SIG-M5 treated with dmso at 0.1 percent for 504 hours (cell line): ENCODE data around the gene TMEM94.
"Not testable (repeated sequence)": the region's sequence is repeated elsewhere in the genome, so short reads cannot be mapped to it uniquely, and the experiment has no call there.

Source experiments
- DNase-seq: peaks from one replicate; lab custom pipeline; 2025; ENCODE audit not compliant: unreplicated experiment; lab: John Stamatoyannopoulos, UW

Gene TMEM94

DNA sequence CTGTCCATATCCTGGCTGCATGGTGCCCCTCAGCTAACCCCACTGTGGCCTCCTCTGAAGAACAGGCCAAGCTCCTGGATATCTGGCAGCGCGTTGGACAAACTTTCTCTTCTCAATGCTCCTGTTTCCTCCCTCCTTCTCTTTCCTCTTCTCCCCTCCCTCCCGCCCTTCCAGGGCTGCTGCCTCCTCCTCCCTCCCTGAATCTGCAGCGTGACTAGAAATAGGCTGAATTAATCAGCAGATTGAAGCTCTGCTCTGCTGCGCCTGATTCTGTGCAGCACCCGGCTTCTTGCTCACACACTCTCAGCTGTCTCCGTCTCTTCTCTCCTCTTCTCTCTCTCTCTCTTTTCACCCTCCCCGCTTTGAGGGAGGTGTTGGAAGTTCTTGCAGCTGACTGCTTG lies 19.8 kb downstream of the TMEM94 start:
- DNase-seq, result no peak

DNA sequence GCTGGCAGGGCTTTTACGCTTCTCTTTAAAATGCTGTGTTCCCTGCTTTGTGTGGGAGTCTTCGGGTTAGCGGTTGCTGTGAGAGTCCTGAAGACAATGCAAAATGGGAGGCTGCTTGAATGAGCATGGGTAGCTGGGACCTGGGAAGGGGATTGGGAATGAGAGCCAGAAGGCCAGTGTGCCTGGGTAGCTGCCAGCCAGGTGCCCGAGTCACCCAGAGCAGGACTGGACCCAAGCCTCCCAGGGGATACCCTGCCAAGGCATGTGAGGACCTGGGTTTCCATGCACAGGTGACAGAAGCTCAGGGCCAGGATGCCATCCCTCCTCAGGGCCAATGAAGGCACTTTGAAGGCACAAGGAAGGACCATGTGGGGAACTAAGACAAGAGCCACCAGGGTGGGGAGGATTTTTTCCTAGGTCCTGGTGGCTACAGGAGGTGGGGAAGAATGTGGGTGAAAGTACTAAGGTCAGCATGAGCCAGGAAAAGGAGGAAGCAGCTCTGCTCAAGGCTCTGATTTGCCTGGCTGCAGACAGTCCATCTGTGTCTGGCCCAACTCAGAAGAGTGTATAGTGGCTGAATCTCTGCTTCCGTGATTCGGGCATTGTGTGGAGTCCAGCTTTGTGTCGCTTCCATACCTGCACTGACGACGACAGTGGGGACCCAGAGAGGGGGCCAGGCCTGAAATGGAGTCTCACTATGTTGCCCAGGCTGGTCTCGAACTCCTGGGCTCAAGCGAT lies 20.5 kb downstream of the TMEM94 start:
- no peak for DNase-seq

DNA sequence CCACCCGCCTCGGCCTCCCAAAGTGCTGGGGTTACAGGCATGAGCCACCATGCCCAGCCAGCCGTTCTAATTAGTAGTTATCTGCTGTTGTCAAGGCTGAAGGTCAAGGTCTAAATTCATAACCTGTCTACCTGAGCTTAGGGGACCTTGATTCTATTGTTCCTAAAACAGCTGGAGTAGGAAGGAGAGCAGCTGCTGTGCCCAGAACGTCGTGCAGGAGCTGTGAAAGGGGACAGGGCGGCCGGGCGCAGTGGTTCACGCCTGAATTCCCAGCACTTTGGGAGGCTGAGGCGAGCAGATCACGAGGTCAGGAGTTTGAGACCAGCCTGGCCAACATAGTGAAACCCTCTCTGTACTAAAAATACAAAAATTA lies 21.0 kb downstream of the TMEM94 start:
- not testable (repeated sequence) for DNase-seq

DNA sequence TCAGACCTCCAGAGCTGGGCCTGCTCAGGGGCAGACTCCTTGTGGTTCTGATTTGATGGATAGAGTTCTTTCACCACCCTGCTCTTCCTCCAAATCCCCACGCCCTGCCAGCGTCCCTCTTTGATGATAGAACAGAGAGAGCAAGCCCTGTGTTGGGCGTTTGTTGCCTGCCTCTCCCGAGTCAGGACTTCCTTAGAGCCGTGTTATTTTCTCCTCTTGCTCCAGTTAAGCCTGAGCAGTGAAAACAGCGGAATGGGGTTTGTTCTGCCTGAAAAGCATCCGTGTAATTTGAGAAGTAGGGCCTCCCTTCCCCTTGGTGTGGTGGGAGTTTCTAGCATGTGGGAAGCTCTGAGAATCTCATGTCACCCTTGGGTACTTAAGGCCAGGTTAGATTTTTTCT lies 22.1 kb downstream of the TMEM94 start:
- DNase-seq, result no peak

DNA sequence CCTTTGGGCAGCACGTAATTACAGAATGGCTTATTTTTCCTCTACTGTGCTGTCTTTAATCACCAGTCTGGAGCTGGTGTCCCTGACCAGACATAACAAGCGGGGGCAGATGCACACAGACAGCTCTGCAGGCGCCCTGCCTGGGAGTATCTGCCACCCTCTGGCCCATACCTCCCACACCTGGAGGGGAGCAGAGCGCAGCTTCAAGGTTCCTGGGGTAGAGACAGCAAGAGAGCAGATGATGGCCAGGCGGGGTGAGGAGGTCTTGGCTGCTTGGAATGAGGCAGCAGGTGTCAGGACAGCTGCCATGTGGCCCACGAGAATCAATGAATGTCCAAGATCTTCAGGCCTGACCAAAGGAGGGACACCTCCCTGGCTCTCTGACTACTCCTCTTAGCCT lies 23.8 kb downstream of the TMEM94 start:
- DNase-seq, result no peak

DNA sequence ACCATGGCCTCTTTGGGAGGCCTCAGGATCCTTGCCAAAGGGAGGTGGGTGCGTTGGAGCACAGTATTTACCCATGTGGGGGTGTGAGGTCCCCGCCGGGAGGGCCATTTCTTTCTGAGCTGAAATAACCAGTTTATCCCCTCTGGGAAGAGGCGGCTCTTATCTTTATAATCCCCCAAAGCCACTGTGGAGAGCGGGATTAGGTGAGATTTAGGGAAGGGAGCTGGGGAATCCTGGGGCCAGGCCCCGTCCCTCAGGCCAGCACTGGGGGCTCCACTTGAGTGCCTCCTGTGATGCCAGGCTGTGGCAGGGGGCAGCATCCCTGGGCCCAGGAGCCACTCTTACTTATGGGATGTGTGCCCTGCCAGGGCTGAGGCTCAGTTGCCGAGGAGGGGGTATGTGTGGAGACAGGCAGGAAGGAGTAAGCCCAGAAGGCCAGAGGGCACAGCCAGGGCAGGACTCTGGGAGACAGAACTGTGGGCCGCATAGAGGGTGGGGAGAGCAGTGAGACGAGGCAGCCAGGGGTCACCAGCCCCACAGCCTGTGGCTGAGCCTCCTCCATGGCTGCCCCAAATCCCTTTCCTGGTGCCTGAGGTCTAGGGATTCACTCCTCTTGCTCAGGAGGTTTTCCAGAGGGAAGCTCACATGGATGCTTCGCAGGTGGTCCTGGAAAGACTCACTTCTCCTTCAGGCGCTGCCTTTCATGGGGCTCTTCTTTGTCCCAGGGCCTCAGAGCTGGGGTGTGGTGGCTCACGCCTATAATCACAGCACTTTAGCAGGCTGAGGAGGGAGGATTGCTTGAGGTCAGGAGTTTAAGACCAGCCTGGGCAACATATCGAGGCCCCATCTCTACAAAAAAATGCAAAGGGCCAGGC lies 25.0 kb downstream of the TMEM94 start:
- DNase-seq, result no peak

DNA sequence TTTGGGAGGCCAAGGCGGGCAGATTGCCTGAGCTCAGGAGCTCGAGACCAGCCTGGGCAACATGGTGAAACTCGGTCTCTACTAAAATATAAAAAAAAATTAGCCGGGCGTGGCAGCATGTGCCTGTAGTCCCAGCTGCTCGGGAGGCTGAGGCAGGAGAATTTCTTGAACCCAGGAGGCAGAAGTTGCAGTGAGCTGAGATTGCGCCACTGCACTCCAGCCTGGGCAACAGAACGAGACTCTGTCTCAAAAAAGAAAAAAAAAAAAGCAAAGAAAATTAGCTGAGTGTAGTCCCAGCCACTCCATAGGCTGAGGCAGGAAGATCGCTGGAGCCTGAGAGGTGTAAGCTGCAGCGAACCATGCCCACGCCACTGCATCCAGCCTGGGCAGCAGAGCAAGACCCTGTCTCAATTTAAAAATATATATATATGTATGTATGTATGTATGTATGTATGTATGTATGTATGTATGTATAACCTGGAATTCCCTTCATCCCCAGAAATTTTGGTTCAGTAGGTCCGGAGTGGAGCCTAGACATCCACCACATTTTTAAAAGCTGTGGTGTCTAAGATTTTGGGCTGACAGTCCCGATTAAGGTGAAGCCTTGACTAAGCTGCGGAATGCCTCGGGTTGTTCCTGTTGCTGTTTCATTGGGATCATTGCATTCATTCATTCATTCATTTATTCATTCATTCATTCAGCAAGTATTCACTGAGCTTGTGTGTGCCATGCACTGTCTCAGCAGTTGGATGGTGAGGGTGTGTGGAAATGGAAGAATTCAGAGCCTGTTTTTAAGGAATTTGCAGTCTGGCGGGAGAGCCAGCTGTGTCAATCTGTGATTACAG lies 25.9 kb downstream of the TMEM94 start:
- no peak for DNase-seq

DNA sequence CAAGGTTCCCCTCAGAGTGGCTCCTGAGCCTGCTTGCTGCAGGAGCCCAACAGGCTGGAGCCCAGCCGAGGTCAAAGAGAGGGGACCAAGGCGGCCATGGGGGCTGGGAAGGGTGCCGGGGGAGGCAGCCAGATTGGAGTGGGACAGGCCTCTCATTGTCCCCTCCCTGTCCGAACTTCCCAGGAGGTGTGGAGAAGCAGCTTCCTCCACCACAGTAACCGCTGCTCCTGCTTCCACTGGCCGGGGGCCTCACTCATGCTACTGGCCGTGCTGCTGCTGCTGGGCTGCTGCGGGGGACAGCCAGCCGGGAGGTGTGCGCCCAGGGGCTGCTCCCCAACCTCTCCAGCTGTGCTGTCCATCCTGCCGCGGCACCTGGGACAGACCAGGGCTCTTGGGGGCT lies 29.3 kb downstream of the TMEM94 start:
- DNase-seq, result no peak

DNA sequence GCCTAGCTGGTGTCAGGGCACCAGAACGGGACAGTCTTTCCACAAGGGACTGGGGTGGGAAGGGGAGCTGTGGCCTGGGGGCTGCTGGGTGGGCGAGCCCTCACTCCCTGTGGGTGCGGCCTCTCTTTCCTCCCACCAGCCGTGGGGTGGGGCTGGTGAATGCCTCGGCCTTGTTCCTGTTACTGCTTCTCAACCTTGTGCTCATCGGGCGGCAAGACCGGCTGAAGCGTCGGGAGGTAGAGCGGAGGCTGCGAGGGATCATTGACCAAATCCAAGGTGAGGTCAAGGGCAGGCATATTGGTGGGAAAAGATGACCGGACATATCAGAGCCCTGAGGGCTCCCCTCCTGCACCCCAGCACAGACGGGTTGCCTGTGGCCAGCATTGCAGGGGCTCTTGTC lies 29.7 kb downstream of the TMEM94 start:
- no peak for DNase-seq

DNA sequence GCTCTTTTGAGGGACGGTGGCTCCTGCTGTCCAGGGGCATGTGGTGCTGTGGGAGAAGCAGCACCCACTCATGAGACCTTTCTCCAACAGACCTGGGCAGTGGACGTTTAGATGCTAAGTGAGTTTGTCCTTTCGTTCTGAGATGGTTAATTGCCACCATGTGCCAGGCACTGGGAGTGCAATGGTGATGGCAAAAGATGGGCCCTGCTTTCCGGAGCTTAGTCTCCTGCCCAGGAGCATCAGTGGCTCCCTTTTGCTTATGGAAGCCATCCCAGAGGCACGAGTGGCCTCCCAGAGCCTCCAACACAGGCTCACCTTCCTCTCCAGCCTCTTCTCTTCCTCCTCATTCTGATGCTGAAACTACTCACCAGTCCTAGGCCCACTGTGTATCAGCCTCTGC lies 30.5 kb downstream of the TMEM94 start:
- DNase-seq, result no peak

DNA sequence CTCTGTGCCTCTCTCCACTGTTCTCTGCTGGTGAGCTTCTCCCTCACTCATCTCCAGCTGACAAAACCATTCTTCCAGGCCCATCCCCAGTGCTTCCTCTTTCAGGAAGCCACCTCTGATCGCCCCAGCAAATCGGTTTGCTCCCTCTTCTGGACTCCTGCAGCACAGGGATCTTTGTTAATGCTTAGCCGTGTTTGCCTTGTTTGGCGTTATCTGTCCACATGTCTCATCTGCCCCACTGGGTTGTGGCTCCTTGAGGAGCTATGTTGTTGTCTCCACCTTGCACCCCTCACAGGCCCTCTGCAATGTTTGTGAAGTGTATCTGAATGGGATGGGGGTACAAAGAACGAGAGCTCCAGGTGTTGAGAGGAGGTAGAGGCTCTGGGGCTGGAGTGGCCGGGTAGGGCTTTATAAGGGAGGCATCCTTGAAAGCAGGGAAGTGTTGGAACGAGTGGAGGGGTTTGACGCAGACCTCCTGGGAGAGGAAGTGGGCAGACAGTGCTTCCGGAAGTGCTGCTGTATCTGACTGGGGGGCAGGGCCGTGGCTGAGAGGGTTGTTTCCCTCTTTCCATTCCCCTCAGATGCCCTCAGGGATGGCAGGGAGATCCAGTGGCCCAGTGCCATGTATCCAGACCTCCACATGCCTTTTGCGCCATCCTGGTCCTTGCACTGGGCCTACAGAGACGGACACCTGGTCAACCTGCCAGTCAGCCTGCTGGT lies 31.1 kb downstream of the TMEM94 start:
- peak; percentile 87 for DNase-seq

DNA sequence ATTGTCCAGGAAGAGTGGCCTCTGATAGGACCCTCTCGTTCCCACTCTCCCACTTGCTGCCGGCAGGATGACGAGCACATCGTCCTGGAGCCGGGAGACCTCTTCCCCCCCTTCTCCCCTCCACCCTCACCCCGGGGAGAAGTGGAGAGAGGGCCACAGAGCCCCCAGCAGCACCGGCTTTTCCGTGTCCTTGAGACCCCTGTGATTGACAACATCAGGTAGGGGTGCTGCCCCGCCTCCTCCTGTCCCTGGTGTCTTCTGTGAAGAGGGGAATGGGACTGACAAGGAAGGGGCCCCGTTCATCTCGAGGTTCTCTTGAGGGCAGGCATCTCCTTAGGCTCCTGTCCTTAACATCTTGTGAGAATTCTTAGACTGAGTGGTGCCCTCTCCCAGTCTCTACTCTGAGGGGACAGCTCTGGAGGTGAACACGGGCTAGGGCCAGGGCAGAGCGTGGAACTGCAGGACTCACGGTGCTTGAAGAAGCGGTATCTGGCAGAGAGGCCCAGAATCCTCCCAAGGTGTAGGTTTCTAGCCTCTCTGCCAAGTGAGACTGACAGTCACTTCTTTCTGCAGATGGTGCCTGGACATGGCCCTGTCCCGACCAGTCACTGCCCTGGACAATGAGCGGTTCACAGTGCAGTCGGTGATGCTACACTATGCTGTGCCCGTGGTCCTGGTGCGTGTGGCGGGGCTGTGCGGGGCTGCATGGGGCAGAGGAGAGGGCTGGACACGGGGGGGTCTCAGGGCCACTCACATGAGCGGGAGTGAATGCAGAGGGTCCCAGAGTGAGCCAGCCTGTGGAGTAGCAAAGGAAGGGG lies 32.5 kb downstream of the TMEM94 start:
- no peak for DNase-seq

DNA sequence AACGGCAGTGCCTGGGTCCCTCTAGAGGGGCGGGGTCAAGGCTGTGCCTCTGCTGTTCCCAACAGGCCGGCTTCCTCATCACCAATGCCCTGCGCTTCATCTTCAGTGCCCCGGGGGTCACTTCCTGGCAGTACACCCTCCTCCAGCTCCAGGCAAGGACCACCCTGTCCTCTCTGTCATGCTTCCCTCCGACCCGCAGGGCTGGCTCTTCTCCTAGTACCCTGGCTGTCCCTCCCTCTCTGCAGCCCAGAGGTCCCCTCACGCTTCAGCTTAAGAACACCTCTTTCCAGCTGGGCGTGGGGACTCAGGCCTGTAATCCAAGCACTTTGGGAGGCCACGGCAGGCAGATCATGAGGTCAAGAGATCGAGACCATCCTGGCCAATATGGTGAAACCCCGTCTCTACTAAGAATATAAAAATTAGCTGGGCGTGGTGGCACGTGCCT lies 33.1 kb downstream of the TMEM94 start:
- no peak for DNase-seq

DNA sequence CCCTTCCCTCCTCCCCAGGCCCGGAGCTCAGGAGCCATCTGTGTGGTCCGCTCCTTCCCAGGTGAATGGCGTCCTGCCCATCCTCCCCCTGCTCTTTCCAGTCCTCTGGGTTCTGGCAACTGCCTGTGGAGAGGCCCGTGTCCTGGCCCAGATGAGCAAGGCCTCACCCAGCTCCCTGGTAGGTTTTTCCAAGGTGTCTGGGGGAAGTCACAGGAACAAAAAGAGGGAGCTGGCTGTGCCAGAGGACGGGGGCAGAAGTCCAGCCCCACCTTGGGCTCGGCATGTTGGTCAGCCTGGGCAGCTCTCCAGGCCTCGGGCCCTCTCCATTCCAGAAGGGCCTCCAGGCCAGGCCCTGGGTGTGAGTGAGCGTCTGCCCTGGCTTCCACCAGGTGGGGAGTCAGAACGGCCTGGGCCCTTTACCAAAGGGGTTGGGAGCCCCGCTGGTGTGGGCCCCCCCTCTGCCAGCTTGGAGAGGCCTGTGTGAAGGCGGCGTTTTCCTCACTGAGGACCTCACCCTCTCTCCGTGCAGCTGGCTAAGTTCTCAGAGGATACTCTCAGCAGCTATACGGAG lies 33.8 kb downstream of the TMEM94 start:
- DNase-seq, result no peak

DNA sequence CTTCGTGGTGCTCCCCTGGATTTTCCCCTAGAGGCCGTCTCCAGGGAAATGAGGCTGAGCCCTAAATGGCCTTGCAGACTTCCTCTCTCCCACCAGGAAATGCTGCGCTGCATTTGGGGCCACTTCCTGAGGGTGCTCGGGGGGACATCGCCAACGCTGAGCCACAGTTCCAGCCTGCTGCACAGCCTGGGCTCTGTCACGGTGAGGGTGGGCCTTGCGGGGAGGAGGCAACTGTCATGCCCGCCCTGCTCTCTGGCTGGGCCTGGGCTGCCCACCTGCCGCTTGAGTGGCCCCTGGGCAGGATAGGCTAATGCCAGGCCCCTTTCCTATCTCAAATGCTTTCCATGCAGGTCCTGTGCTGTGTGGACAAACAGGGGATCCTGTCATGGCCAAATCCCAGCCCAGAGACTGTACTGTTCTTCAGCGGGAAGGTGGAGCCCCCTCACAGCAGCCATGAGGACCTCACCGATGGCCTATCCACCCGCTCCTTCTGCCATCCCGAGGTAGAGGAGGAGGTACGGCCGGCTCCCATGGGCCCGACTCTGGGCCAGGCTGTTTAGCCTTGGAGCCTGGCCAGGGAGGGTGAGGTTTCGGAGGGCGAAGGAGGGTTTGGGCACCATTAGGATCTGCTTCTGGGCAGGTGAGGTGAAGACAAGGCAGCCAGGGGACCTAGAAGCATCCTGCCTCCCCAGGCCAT lies 34.7 kb downstream of the TMEM94 start:
- DNase-seq, result no peak

DNA sequence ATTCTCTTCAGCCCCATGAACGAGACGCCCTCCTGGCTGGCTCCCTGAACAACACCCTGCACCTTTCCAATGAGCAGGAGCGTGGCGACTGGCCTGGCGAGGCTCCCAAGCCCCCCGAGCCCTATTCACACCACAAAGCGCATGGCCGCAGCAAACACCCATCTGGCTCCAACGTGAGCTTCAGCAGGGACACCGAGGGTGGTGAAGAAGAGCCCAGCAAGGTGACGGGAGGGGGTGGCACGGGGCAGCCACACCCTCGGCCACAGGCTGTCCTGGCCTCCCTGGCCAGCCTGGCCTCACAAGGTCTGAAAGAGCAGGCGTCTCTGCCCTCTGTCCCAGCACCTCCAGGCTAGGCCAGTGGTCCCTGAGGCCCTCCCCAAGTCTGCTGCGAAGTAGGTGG lies 35.2 kb downstream of the TMEM94 start:
- no peak for DNase-seq

DNA sequence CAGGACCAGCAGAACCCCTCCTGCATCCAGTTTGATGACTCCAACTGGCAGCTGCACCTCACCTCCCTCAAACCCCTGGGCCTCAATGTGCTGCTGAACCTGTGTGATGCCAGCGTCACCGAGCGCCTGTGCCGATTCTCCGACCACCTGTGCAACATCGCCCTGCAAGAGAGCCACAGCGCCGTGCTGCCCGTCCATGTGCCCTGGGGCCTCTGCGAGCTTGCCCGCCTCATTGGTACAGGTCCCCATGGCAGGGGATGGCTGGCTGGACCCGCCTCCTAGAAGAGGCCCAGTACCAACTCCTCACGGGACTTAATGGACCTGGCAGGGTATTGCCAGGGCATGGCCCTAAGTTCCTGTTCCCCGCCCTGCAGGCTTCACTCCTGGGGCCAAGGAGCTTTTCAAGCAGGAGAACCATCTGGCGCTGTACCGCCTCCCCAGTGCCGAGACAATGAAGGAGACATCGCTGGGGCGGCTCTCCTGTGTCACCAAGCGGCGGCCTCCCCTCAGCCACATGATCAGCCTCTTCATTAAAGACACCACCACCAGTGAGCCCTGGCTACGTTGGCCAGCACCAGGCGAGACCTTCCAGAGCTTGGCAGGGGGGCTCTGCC lies 36.2 kb downstream of the TMEM94 start:
- DNase-seq, result no peak

DNA sequence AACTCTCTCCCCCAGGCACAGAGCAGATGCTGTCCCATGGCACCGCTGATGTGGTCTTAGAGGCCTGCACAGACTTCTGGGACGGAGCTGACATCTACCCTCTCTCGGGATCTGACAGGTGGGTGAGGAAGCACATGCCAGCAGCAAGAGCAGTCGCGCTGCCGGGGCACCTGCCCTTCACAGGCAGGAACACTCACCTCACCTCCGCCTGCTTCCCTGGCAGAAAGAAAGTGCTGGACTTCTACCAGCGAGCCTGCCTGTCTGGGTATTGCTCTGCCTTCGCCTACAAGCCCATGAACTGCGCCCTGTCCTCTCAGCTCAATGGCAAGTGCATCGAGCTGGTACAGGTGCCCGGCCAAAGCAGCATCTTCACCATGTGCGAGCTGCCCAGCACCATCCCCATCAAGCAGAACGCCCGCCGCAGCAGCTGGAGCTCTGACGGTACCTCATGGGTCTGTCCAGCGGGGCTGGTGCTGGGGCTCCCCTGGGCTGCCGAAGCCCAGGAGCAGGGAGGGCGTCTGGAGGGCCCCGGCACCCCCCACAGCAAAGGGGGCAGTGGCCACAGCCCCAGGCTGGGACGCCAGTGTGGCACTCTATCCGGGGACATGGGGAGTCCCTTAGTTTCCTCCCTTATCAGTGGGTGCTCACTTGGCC lies 37.2 kb downstream of the TMEM94 start:
- DNase-seq, result no peak
